ENCODE results near the gene DNAJC21. TPM values are rescaled to one million over a fixed set of nuclear protein-coding genes. Genes with fewer than 3 reads are reported as not detected.

Gene DNAJC21
- total RNA-seq, 2 donors from 2014 or later = 30.6 to 36.5 TPM

- Histone ChIP-seq H3K27ac (no peak overlapping the region), H3K4me3 (no peak overlapping the region), H3K4me1 (replicated peaks) (no peaks in the 10 kb centered on the region), H3K9me3 (no peaks in the 10 kb centered on the region), H3K36me3 (no peaks in the 10 kb centered on the region), H3K27me3 (replicated peaks; ENCODE audit: insufficient read depth) (no peaks in the 10 kb centered on the region)
- no peak for TF ChIP-seq CTCF (IDR thresholded peaks at IDR 0.05)
- no peak for TF ChIP-seq POLR2AphosphoS5 (IDR thresholded peaks at IDR 0.05)
- no peak for TF ChIP-seq POLR2A (IDR thresholded peaks at IDR 0.05)
- DNase-seq (ENCODE audit: low spot score) = no peak
- WGBS = 75% methylated on average over 5 of the region's 5 CpGs
- intact Hi-C loops (cut with DNase I) = loop anchor here (10.0 kb wide), 1 partner anchor 237 kb away; the partner anchor contains the start of gene RAI14
These were observed 37.4 kb upstream of the DNAJC21 start for GRCh38 chr5:34891981-34892380.

- intact Hi-C loops (cut with DNase I) = loop anchor here (10.0 kb wide), 1 partner anchor 238 kb away; the partner anchor contains the start of gene RAI14
- Histone ChIP-seq H3K9me3 (no peaks in the 10 kb centered on the region), H3K36me3 (no peaks in the 10 kb centered on the region), H3K4me1 (replicated peaks) (no peaks in the 10 kb centered on the region), H3K4me3 (no peak overlapping the region), H3K27ac (no peak overlapping the region), H3K27me3 (replicated peaks; ENCODE audit: insufficient read depth) (no peaks in the 10 kb centered on the region)
- WGBS = 82% methylated on average over 6 of the region's 6 CpGs
- TF ChIP-seq POLR2A (IDR thresholded peaks at IDR 0.05) (no peak), CTCF (IDR thresholded peaks at IDR 0.05) (no peak), POLR2AphosphoS5 (IDR thresholded peaks at IDR 0.05) (no peak)
- no peak for DNase-seq (ENCODE audit: low spot score)
These were observed 36.9 kb upstream of the DNAJC21 start for GRCh38 chr5:34892414-34892813.

- no peak overlapping the region for H3K4me3 ChIP-seq
- H3K4me1 ChIP-seq (replicated peaks) = no peaks in the 10 kb centered on the region
- intact Hi-C loops (cut with DNase I) = loop anchor here (10.0 kb wide), 1 partner anchor 240 kb away; the partner anchor contains the start of gene RAI14
- DNase-seq (ENCODE audit: low spot score) = no peak
- H3K9me3 ChIP-seq = no peaks in the 10 kb centered on the region
- no peaks in the 10 kb centered on the region for H3K36me3 ChIP-seq
- H3K27ac ChIP-seq = no peak overlapping the region
- 97% methylated on average over 1 of the region's 1 CpG for WGBS
- TF ChIP-seq POLR2AphosphoS5 (IDR thresholded peaks at IDR 0.05) (no peak), CTCF (IDR thresholded peaks at IDR 0.05) (no peak), POLR2A (IDR thresholded peaks at IDR 0.05) (no peak)
- H3K27me3 ChIP-seq (replicated peaks; ENCODE audit: insufficient read depth) = no peaks in the 10 kb centered on the region
These were observed 34.6 kb upstream of the DNAJC21 start for GRCh38 chr5:34894716-34895115.

GRCh38 chr5:34895641-34896419, 33.5 kb upstream of the DNAJC21 start:
- 92% methylated on average over 2 of the region's 2 CpGs for WGBS
- no peak overlapping the region for H3K27ac ChIP-seq
- no peaks in the 10 kb centered on the region for H3K9me3 ChIP-seq
- H3K27me3 ChIP-seq (replicated peaks; ENCODE audit: insufficient read depth) = no peaks in the 10 kb centered on the region
- H3K4me1 ChIP-seq (replicated peaks) = no peaks in the 10 kb centered on the region
- no peak overlapping the region for H3K4me3 ChIP-seq
- no peaks in the 10 kb centered on the region for H3K36me3 ChIP-seq
- DNase-seq (ENCODE audit: low spot score) = no peak
- no peak for TF ChIP-seq CTCF (IDR thresholded peaks at IDR 0.05)
- TF ChIP-seq POLR2A (IDR thresholded peaks at IDR 0.05) = no peak
- no peak for TF ChIP-seq POLR2AphosphoS5 (IDR thresholded peaks at IDR 0.05)
- intact Hi-C loops (cut with DNase I) = loop anchor here (10.0 kb wide), 1 partner anchor 241 kb away; the partner anchor contains the start of gene RAI14

GRCh38 chr5:34897646-34898045, 31.7 kb upstream of the DNAJC21 start:
- DNase-seq (ENCODE audit: low spot score) = no peak
- Histone ChIP-seq H3K36me3 (no peaks in the 10 kb centered on the region), H3K27ac (no peak overlapping the region), H3K4me3 (no peak overlapping the region), H3K4me1 (replicated peaks) (no peaks in the 10 kb centered on the region), H3K27me3 (replicated peaks; ENCODE audit: insufficient read depth) (no peaks in the 10 kb centered on the region), H3K9me3 (no peaks in the 10 kb centered on the region)
- TF ChIP-seq POLR2A (IDR thresholded peaks at IDR 0.05) (no peak), CTCF (IDR thresholded peaks at IDR 0.05) (no peak), POLR2AphosphoS5 (IDR thresholded peaks at IDR 0.05) (no peak)
- intact Hi-C loops (cut with DNase I) = loop anchor here (1.0 to 10.0 kb wide), 3 partner anchors 243 to 411 kb away; partner anchors contain the start of gene RAI14
